HepG2 (cell line): Measurements from ENCODE around the gene RHOD. TPM values are rescaled to one million over a fixed set of nuclear protein-coding genes. Genes with fewer than 3 reads are reported as not detected.

ENCODE experiments used
- ARHGAP35 ChIP-seq: sonication (generic); formaldehyde crosslinking; IDR thresholded peaks from 2 replicates; pipeline ENCODE4 v1.9.0; 2022; ENCODE audit warnings: mild to moderate bottlenecking, inconsistent platforms, moderate library complexity, missing genetic modification reagents, borderline replicate concordance
- EEA1 ChIP-seq: sonication (generic); formaldehyde crosslinking; IDR thresholded peaks from 2 replicates; pipeline ENCODE4 v1.5.1; 2020; ENCODE audit warnings: mild to moderate bottlenecking, missing genetic modification reagents, borderline replicate concordance
- GATAD1 ChIP-seq: IDR thresholded peaks from 2 replicates; pipeline ENCODE4 v1.6.1; 2016; ENCODE audit warnings: missing genetic modification reagents, missing compliant biosample characterization
- GMEB2 ChIP-seq: IDR thresholded peaks from 2 replicates; pipeline ENCODE4 v1.6.1; 2016; ENCODE audit warnings: missing biosample characterization, missing genetic modification reagents, low read depth
- GRHL1 ChIP-seq: sonication (generic); formaldehyde crosslinking; conservative IDR thresholded peaks from 2 replicates; pipeline ENCODE4 v1.8.0; 2022; ENCODE audit warnings: missing genetic modification reagents
- HOXA3 ChIP-seq: sonication (generic); formaldehyde crosslinking; IDR thresholded peaks from 2 replicates; pipeline ENCODE4 v1.5.0; 2020; ENCODE audit warnings: missing genetic modification reagents
- STAG1 ChIP-seq: sonication (generic); formaldehyde crosslinking; IDR thresholded peaks from 2 replicates; pipeline ENCODE4 v1.4.0; 2020; ENCODE audit warnings: missing genetic modification reagents
- YY1 ChIP-seq: IDR thresholded peaks from 2 replicates; pipeline ENCODE4 v1.6.1; 2011; ENCODE audit warnings: low read length, low read depth, moderate library complexity, mild to moderate bottlenecking; ENCODE audit not compliant: insufficient read depth, insufficient replicate concordance
- ZBTB14 ChIP-seq: sonication (generic); formaldehyde crosslinking; IDR thresholded peaks from 2 replicates; pipeline ENCODE4 v1.4.0; 2020; ENCODE audit warnings: missing genetic modification reagents
- ZBTB21 ChIP-seq: sonication (generic); formaldehyde crosslinking; IDR thresholded peaks from 2 replicates; pipeline ENCODE4 v1.4.0; 2020; ENCODE audit warnings: missing genetic modification reagents
- ZBTB42 ChIP-seq: sonication (generic); formaldehyde crosslinking; IDR thresholded peaks from 2 replicates; pipeline ENCODE4 v1.5.0; 2020; ENCODE audit warnings: mild to moderate bottlenecking, missing genetic modification reagents
- ZFY ChIP-seq: sonication (generic); formaldehyde crosslinking; IDR thresholded peaks from 2 replicates; pipeline ENCODE4 v1.4.0; 2020; ENCODE audit warnings: missing genetic modification reagents
- ZNF768 ChIP-seq: sonication (generic); formaldehyde crosslinking; IDR thresholded peaks from 2 replicates; pipeline ENCODE4 v1.4.0; 2020; ENCODE audit warnings: missing genetic modification reagents
- polyA plus RNA-seq, 8 experiments: library from polyadenylated mRNA; depleted of rRNA in 3 of 8; stranded (reverse) in 7 of 8; unstranded in 1 of 8; fragments of >200 nt; fragmentation: Illumina TruSeq in 4 of 8; extraction: Trizol in 4 of 8; gene quantifications; 2 replicates each; pipeline versions ENCODE4 v1.2.1 to v1.2.3, GENCODE V29; 2011 to 2016; ENCODE audit warnings: low read depth in 4 of 8, missing spikeins in 1 of 8, mixed read lengths in 1 of 8; ENCODE audit not compliant: insufficient read depth in 1 of 8
- total RNA-seq, 5 experiments: library from RNA; depleted of rRNA; stranded (reverse); fragments of >200 nt; fragmentation: Illumina TruSeq; extraction: Trizol; gene quantifications; 2 replicates each; pipeline ENCODE4 v1.2.3, GENCODE V29; 2016; ENCODE audit warnings: low read depth in 1 of 5
- TF ChIP-seq, protein P1 (sequence below): sonication (generic); formaldehyde crosslinking; IDR thresholded peaks from 2 replicates; pipeline ENCODE4 v1.4.0; 2020; ENCODE audit warnings: missing genetic modification reagents
- TF ChIP-seq, protein P2 (sequence below): sonication (generic); formaldehyde crosslinking; IDR thresholded peaks from 2 replicates; pipeline ENCODE4 v1.5.0; 2020; ENCODE audit warnings: mild to moderate bottlenecking, missing genetic modification reagents, borderline replicate concordance
- TF ChIP-seq, protein P3 (sequence below): IDR thresholded peaks from 2 replicates; pipeline ENCODE4 v1.6.1; 2016; ENCODE audit warnings: missing genetic modification reagents, missing compliant biosample characterization

Gene RHOD
- total and polyA plus RNA-seq, 2 of the 13 experiments (the other 11 are each of a cell fraction or from before 2014, with no cell fraction given): 0.27 to 0.98 TPM

GRCh38 chr11:67118801-67119584 lies 62.3 kb downstream of the RHOD start, which contains the start of gene KDM2A (continued):
- TF ChIP-seq GRHL1 (CRISPR knock-in tag) (no peak), YY1 (peak; percentile 93), STAG1 (peak; percentile 22; the same call in 1 of the 2 replicates), HOXA3 (peak; percentile 77; the same call in 1 of the 2 replicates), GATAD1 (CRISPR knock-in tag) (peak; percentile 29; the same call in 1 of the 2 replicates), EEA1 (CRISPR knock-in tag) (no peak), ZBTB14 (CRISPR knock-in tag) (peak; percentile 93), ZBTB21 (no peak), ARHGAP35 (CRISPR knock-in tag) (0 out of 2 replicates have a peak, but pooled peaks have one; percentile 43), ZBTB42 (CRISPR knock-in tag) (no peak), GMEB2 (CRISPR knock-in tag) (peak; percentile 66; the same call in 1 of the 2 replicates), ZNF768 (CRISPR knock-in tag) (peak; percentile 12; the same call in 1 of the 2 replicates), ZFY (CRISPR knock-in tag) (peak; percentile 40; the same call in 1 of the 2 replicates)
- TF ChIP-seq, protein P1, sequence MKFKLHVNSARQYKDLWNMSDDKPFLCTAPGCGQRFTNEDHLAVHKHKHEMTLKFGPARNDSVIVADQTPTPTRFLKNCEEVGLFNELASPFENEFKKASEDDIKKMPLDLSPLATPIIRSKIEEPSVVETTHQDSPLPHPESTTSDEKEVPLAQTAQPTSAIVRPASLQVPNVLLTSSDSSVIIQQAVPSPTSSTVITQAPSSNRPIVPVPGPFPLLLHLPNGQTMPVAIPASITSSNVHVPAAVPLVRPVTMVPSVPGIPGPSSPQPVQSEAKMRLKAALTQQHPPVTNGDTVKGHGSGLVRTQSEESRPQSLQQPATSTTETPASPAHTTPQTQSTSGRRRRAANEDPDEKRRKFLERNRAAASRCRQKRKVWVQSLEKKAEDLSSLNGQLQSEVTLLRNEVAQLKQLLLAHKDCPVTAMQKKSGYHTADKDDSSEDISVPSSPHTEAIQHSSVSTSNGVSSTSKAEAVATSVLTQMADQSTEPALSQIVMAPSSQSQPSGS (CRISPR knock-in tag): no peak
- TF ChIP-seq, protein P2, sequence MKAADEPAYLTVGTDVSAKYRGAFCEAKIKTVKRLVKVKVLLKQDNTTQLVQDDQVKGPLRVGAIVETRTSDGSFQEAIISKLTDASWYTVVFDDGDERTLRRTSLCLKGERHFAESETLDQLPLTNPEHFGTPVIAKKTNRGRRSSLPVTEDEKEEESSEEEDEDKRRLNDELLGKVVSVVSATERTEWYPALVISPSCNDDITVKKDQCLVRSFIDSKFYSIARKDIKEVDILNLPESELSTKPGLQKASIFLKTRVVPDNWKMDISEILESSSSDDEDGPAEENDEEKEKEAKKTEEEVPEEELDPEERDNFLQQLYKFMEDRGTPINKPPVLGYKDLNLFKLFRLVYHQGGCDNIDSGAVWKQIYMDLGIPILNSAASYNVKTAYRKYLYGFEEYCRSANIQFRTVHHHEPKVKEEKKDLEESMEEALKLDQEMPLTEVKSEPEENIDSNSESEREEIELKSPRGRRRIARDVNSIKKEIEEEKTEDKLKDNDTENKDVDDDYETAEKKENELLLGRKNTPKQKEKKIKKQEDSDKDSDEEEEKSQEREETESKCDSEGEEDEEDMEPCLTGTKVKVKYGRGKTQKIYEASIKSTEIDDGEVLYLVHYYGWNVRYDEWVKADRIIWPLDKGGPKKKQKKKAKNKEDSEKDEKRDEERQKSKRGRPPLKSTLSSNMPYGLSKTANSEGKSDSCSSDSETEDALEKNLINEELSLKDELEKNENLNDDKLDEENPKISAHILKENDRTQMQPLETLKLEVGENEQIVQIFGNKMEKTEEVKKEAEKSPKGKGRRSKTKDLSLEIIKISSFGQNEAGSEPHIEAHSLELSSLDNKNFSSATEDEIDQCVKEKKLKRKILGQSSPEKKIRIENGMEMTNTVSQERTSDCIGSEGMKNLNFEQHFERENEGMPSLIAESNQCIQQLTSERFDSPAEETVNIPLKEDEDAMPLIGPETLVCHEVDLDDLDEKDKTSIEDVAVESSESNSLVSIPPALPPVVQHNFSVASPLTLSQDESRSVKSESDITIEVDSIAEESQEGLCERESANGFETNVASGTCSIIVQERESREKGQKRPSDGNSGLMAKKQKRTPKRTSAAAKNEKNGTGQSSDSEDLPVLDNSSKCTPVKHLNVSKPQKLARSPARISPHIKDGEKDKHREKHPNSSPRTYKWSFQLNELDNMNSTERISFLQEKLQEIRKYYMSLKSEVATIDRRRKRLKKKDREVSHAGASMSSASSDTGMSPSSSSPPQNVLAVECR (CRISPR knock-in tag): peak; percentile 69
- TF ChIP-seq, protein P3, sequence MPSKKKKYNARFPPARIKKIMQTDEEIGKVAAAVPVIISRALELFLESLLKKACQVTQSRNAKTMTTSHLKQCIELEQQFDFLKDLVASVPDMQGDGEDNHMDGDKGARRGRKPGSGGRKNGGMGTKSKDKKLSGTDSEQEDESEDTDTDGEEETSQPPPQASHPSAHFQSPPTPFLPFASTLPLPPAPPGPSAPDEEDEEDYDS (CRISPR knock-in tag): 0 out of 2 replicates have a peak, but pooled peaks have one; percentile 19
